ENCODE results near the gene MSL3.

MSL3 gene

DNA sequence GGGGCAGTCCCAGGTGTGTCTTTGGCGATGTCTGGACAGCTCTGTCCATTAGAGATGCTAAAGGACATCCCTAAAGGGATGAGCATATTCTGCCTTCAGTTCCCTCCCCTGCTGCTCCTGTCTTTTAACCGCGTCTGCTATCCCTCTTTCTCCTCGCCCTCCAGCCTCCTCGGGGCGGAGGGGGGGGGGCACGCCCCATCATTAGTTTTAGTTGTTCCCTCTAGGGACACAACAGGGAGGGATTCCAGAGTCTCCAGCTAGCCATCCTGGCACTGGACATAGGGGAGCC, 1.1 kb downstream of the MSL3 start:
- DNase-seq (ENCODE audit: extremely low read depth, low read depth), result no peak
- TF ChIP-seq, protein P1, sequence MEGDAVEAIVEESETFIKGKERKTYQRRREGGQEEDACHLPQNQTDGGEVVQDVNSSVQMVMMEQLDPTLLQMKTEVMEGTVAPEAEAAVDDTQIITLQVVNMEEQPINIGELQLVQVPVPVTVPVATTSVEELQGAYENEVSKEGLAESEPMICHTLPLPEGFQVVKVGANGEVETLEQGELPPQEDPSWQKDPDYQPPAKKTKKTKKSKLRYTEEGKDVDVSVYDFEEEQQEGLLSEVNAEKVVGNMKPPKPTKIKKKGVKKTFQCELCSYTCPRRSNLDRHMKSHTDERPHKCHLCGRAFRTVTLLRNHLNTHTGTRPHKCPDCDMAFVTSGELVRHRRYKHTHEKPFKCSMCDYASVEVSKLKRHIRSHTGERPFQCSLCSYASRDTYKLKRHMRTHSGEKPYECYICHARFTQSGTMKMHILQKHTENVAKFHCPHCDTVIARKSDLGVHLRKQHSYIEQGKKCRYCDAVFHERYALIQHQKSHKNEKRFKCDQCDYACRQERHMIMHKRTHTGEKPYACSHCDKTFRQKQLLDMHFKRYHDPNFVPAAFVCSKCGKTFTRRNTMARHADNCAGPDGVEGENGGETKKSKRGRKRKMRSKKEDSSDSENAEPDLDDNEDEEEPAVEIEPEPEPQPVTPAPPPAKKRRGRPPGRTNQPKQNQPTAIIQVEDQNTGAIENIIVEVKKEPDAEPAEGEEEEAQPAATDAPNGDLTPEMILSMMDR (IDR thresholded peaks at IDR 0.05; ENCODE audit: low read depth, low read length, missing control alignments), result no peak
- H3K4me3 ChIP-seq (replicated peaks; ENCODE audit: low read depth, low read length), result peak overlapping the region; percentile 78

DNA sequence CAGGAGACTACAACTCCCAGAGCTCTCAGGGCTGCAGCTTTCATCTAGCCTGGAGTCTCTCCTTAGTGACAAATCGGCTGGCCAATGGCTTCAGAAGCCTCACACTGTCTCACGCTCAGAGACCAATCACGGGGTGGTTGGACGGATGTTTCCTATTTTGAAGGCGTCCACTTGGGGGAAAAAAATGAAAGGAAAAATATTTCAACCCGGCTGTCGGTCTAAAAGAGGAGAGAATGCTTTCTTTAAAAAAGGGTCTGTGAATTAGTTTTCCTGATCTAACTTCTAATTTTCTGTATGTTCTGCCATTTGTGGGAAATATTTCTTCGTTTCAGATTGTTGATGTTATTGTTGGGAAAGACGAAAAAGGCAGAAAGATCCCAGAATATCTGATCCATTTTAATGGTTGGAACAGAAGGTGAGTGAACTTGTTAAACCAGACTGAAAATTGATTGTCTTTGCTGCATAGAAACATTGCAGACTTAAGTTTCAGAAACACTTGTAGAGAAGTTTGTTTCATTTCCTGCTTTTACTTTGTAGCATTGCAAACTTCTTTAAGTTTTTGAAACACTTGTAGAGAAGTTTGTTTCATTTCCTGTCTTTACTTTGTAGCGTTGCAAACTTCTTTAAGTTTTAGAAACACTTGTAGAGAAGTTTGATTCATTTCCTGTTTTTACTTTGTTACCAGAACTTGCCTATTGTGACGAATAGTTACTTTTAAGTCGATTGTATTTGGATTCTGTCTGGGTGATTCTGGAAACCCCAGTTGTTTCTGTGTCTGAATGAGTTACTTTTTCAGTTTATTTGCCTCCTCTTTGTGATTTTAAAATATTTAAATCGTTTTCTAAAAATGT, 1.6 kb downstream of the MSL3 start:
- TF ChIP-seq, protein P1 (IDR thresholded peaks at IDR 0.05; ENCODE audit: low read depth, low read length, missing control alignments), result no peak
- DNase-seq (ENCODE audit: extremely low read depth, low read depth), result peak; percentile 77
- H3K4me3 ChIP-seq (replicated peaks; ENCODE audit: low read depth, low read length), result peak overlapping the region; percentile 78

DNA sequence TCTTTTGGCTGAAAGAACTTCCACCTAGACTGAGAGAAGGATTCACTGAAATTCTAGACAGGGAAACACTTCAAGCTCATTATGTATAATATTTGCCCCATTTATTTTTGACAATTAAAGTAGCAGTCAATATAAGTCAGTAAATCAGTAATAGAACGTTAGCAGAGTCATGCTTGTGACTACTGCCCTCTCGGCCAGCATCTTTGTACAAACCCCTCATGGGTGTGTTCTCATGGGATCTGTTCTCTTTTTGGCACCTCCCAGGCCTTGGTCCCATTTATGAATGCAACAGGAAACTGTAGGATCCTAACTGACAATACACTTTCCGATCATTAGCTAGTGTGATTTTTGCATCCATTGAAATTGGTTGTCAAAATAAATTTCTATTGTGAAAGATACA, 2.9 kb downstream of the MSL3 start:
- H3K4me3 ChIP-seq (replicated peaks; ENCODE audit: low read depth, low read length), result no peak overlapping the region
- TF ChIP-seq, protein P1 (IDR thresholded peaks at IDR 0.05; ENCODE audit: low read depth, low read length, missing control alignments), result no peak
- DNase-seq (ENCODE audit: extremely low read depth, low read depth), result no peak

DNA sequence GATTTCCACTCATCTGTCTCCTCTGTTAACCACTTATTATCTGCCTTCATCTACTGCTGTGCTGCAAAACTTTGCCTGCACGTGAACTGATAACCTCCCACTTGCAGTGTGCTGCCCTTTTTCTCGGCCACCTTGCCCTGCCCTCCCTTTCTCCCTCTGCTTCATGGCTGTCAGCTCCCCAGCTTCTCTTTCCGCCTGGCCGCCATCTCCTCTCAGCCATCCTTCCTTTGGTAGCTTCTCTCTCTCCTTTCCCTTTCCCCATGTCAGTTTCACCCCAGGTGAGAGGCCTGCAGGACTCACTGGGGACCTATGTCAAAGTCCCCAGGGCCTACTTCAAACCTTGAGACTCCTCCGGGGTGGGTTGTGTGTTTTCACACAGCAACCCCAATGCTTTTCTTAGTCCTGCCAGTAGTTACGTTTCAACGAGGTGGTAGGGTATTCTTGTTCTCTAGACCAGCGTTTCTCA, 6.6 kb downstream of the MSL3 start:
- TF ChIP-seq, protein P1 (IDR thresholded peaks at IDR 0.05; ENCODE audit: low read depth, low read length, missing control alignments), result no peak
- no peak overlapping the region for H3K4me3 ChIP-seq (replicated peaks; ENCODE audit: low read depth, low read length)
- DNase-seq (ENCODE audit: extremely low read depth, low read depth), result no peak

DNA sequence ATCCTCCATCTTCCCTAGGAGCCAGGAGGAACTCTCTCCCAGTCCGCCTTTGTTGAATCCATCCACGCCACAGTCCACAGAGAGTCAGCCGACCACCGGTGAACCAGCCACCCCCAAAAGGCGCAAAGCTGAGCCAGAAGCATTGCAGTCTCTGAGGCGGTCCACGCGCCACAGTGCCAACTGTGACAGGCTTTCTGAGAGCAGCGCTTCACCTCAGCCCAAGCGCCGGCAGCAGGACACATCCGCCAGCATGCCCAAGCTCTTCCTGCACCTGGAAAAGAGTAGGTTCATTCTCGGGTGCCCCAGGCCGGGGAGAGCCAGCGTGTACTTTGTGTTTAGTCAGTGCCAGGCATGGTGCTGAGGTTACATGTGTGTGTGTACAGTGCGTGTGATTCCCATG, 7.4 kb downstream of the MSL3 start:
- no peak for DNase-seq (ENCODE audit: extremely low read depth, low read depth)
- no peak overlapping the region for H3K4me3 ChIP-seq (replicated peaks; ENCODE audit: low read depth, low read length)
- TF ChIP-seq, protein P1 (IDR thresholded peaks at IDR 0.05; ENCODE audit: low read depth, low read length, missing control alignments), result no peak

DNA sequence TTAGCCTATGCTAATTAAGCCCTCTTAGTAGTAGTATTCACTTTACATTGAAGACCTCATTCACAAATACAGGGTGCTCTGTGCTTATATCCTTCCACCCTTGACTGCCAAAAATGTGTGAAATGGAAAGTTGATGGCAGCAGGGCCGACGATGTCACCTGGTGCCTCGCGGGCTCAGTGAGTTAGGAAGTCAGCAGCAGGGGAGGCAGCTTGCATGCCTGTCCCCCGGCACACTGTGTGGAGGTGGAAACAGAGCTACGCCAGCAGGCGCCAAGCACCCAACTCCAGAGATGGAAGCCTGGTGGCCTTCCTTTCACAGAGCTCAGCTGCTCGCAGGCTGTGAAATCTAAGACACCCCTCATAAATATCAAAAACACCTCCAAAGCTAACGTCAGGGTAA, 8.4 kb downstream of the MSL3 start:
- no peak for DNase-seq (ENCODE audit: extremely low read depth, low read depth)
- TF ChIP-seq, protein P1 (IDR thresholded peaks at IDR 0.05; ENCODE audit: low read depth, low read length, missing control alignments), result no peak
- H3K4me3 ChIP-seq (replicated peaks; ENCODE audit: low read depth, low read length), result no peak overlapping the region

DNA sequence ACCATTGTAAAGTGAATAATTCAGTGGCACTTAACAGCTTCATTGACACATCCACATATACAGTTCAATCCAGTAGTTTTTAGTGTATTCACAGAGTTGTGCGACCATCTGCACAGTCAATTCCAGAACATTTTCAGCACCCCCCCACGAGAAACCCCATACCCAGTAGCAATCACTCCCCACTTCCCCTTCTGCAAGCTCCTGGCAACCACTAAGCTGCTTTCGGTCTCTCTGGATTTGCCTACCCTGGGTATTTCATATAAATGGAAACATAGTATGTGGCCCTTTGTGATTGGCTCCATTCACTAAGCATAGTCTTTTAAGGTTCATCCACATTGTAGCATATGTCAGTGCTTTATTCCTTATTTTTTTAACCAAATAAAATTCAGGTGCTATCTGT, 10.0 kb downstream of the MSL3 start:
- DNase-seq (ENCODE audit: extremely low read depth, low read depth), result no peak
- H3K4me3 ChIP-seq (replicated peaks; ENCODE audit: low read depth, low read length), result no peak overlapping the region
- TF ChIP-seq, protein P1 (IDR thresholded peaks at IDR 0.05; ENCODE audit: low read depth, low read length, missing control alignments), result no peak
